C4-2B (cell line): Measurements from ENCODE around the gene AP3D1.
"Not testable (repeated sequence)": the region's sequence is repeated elsewhere in the genome, so short reads cannot be mapped to it uniquely, and the experiment has no call there.

Experiments
- ZFX ChIP-seq: fragments of 450-650 bp; IDR thresholded peaks from 2 replicates; pipeline ENCODE4 v1.6.1; 2017
- TF ChIP-seq, protein P1 (sequence below): fragments of 450-650 bp; conservative IDR thresholded peaks from 2 replicates; pipeline ENCODE4 v1.5.1; 2017; ENCODE audit warnings: mild to moderate bottlenecking

DNA sequence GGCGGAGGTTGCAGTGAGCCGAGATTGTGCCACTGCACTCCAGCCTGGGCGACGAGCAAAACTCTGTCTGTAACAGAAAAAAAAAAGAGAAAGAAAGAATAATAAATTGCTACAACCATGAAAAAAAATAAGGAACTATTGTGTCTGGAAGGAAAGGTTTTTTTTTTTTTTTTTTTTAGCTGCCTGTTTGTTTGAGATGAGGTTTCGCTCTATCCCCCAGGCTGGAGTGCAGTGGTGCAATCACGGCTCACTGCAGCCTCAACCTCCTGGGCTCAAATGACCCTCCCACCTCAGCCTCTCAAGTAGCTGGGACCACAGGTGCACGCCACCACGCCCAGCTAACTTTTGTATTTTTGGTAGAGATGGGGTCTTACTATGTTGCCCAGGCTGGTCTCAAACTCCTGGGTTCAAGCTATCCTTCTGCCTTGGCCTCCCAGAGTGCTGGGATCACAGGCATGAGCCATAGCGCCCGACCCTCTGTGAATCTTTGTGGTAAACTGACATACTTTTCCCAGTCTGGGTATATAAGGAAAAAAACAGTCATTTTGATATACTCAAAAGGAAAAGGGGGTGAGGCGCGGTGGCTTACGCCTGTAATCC, 59.3 kb downstream of the AP3D1 start:
- TF ChIP-seq, protein P1, sequence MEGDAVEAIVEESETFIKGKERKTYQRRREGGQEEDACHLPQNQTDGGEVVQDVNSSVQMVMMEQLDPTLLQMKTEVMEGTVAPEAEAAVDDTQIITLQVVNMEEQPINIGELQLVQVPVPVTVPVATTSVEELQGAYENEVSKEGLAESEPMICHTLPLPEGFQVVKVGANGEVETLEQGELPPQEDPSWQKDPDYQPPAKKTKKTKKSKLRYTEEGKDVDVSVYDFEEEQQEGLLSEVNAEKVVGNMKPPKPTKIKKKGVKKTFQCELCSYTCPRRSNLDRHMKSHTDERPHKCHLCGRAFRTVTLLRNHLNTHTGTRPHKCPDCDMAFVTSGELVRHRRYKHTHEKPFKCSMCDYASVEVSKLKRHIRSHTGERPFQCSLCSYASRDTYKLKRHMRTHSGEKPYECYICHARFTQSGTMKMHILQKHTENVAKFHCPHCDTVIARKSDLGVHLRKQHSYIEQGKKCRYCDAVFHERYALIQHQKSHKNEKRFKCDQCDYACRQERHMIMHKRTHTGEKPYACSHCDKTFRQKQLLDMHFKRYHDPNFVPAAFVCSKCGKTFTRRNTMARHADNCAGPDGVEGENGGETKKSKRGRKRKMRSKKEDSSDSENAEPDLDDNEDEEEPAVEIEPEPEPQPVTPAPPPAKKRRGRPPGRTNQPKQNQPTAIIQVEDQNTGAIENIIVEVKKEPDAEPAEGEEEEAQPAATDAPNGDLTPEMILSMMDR: not testable (repeated sequence)
- not testable (repeated sequence) for TF ChIP-seq ZFX
